Nephron progenitor cell (in vitro differentiated cells): Measurements from ENCODE around the gene FTO.

Source experiments
- DNase-seq: peaks from one replicate; pipeline ENCODE4 v3.0.0; 2021
- H3K27ac Mint-ChIP-seq: 2 replicates; pipeline ENCODE4 v1.8.0; 2021; ENCODE audit warnings: mild to moderate bottlenecking, moderate library complexity, mixed read lengths
- H3K27me3 Mint-ChIP-seq: 2 replicates; pipeline ENCODE4 v1.8.0; 2021; ENCODE audit warnings: mild to moderate bottlenecking, low read depth, mixed read lengths; ENCODE audit not compliant: poor library complexity
- H3K36me3 Mint-ChIP-seq: 2 replicates; pipeline ENCODE4 v1.8.0; 2021; ENCODE audit warnings: low read depth, mixed read lengths
- H3K4me1 Mint-ChIP-seq: 2 replicates; pipeline ENCODE4 v1.8.0; 2021; ENCODE audit warnings: mixed read lengths
- H3K4me3 Mint-ChIP-seq: 2 replicates; pipeline ENCODE4 v1.8.0; 2021; ENCODE audit warnings: mild to moderate bottlenecking, moderate library complexity, mixed read lengths
- H3K9me3 Mint-ChIP-seq: 2 replicates; pipeline ENCODE4 v1.8.0; 2021; ENCODE audit warnings: mild to moderate bottlenecking, moderate library complexity, mixed read lengths
- TF ChIP-seq, protein P1 (sequence below): fragments of 200-600 bp; sonication (generic); IDR thresholded peaks from 2 replicates; pipeline ENCODE4 v1.5.0; 2021; ENCODE audit warnings: antibody characterized with exemption

The FTO gene

GRCh38 chr16:53717577-53717976 is 13.6 kb downstream of the FTO start:
- TF ChIP-seq, protein P1, sequence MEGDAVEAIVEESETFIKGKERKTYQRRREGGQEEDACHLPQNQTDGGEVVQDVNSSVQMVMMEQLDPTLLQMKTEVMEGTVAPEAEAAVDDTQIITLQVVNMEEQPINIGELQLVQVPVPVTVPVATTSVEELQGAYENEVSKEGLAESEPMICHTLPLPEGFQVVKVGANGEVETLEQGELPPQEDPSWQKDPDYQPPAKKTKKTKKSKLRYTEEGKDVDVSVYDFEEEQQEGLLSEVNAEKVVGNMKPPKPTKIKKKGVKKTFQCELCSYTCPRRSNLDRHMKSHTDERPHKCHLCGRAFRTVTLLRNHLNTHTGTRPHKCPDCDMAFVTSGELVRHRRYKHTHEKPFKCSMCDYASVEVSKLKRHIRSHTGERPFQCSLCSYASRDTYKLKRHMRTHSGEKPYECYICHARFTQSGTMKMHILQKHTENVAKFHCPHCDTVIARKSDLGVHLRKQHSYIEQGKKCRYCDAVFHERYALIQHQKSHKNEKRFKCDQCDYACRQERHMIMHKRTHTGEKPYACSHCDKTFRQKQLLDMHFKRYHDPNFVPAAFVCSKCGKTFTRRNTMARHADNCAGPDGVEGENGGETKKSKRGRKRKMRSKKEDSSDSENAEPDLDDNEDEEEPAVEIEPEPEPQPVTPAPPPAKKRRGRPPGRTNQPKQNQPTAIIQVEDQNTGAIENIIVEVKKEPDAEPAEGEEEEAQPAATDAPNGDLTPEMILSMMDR: no peak
- H3K9me3 Mint-ChIP-seq: no peaks in the 10 kb centered on the region
- peaks cover 5% of the 10 kb centered on the region for H3K27me3 Mint-ChIP-seq
- DNase-seq: no peak
- H3K4me3 Mint-ChIP-seq: no peak overlapping the region
- H3K4me1 Mint-ChIP-seq: peaks cover 13% of the 10 kb centered on the region
- peaks cover 5% of the 10 kb centered on the region for H3K36me3 Mint-ChIP-seq
- H3K27ac Mint-ChIP-seq: no peak overlapping the region

DNA sequence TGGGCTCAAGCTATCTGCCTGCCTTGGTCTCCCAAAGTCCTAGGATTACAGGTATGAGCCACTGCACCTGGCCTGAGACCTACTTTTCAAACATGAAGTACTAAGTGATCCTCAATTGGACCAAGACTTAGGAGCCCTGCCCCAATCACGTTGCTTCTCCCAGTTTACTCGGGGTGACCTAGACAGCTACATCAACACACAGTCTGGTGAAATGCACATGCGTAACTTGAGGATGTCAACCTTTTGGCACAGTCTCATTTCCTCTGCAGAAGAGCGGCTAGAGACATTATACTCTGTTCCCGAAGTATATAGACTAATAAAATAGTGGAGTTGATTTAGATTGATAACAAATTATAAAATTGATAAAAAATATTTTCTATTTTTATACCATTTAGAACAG is 17.1 kb downstream of the FTO start:
- no peak overlapping the region for H3K4me3 Mint-ChIP-seq
- H3K9me3 Mint-ChIP-seq: no peaks in the 10 kb centered on the region
- no peak overlapping the region for H3K27ac Mint-ChIP-seq
- no peak for DNase-seq
- peaks cover under 1% of the 10 kb centered on the region for H3K4me1 Mint-ChIP-seq
- H3K36me3 Mint-ChIP-seq: peaks cover 5% of the 10 kb centered on the region
- peaks cover 5% of the 10 kb centered on the region for H3K27me3 Mint-ChIP-seq
- TF ChIP-seq, protein P1: no peak

DNA sequence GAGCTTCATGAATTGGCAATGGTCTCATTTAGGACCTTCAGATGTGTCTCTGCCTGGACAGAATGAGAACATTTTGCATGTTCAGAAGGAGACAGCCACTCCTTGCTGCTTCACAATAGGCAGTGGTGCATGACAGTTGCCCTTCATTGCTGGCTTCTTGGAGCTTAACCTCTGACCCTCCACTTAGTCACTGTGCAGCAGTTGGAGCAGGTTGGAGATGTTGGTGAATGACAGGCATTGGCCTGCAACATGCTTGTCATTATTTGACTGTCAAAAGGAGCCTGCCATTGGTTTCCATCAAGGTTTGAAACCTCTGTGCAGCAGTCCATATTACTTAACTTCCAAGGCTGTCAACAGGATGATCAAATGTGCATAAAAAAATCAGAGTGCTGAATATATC is 22.7 kb downstream of the FTO start:
- H3K36me3 Mint-ChIP-seq: peaks cover 18% of the 10 kb centered on the region
- TF ChIP-seq, protein P1: no peak
- H3K27ac Mint-ChIP-seq: peak overlapping the region; percentile 55
- H3K9me3 Mint-ChIP-seq: no peaks in the 10 kb centered on the region
- H3K4me3 Mint-ChIP-seq: peak overlapping the region; percentile 2
- H3K4me1 Mint-ChIP-seq: peaks cover 36% of the 10 kb centered on the region
- DNase-seq: peak; percentile 40
- H3K27me3 Mint-ChIP-seq: no peaks in the 10 kb centered on the region

DNA sequence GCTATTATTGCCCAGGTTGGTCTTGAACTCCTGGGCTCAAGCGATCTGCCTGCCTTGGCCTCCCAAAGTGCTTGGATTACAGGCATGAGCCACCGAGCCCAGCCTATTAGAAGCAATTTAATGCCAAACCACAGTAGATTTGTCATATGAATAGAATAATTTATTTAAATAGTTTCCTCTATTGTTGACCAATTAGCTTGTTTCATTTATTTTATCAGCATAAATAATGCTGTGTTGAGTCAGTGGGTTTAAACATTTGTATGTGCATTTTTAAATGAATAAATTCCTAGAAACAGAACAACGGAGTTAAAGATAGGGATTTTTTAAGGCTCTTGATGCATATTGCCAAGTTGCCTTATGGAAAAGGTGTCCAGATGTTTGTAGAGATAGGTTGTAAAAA is 26.7 kb downstream of the FTO start:
- TF ChIP-seq, protein P1: no peak
- Mint-ChIP-seq H3K27ac (peak overlapping the region; percentile 7), H3K36me3 (peaks cover 19% of the 10 kb centered on the region), H3K27me3 (no peaks in the 10 kb centered on the region), H3K9me3 (no peaks in the 10 kb centered on the region), H3K4me1 (peaks cover 44% of the 10 kb centered on the region), H3K4me3 (no peak overlapping the region)
- DNase-seq: no peak

GRCh38 chr16:53732296-53732929 is 28.5 kb downstream of the FTO start:
- Mint-ChIP-seq H3K4me3 (no peak overlapping the region), H3K27ac (peak overlapping the region; percentile 74)
- no peak for DNase-seq

More at GRCh38 chr16:53732296-53732929, 28.5 kb downstream of the FTO start:
- Mint-ChIP-seq H3K9me3 (no peaks in the 10 kb centered on the region), H3K27me3 (no peaks in the 10 kb centered on the region), H3K4me1 (peaks cover 46% of the 10 kb centered on the region), H3K36me3 (peaks cover 16% of the 10 kb centered on the region)
- TF ChIP-seq, protein P1: no peak
